ENCODE measurements around the gene CSNK1G3.
A peak's percentile ranks its signal among the peaks of the same experiment; 100 is the strongest.
"Not testable (repeated sequence)": the region's sequence is repeated elsewhere in the genome, so short reads cannot be mapped to it uniquely, and the experiment has no call there.

Gene CSNK1G3

GRCh38 chr5:123511648-123512605 lies at the start of gene CSNK1G3:
TSS of gene CSNK1G3 (plus strand) at chr5:123512177. CDS start at chr5:123545664, 33,487 bp downstream.
- peak; percentile 75 for DNase-seq

DNA sequence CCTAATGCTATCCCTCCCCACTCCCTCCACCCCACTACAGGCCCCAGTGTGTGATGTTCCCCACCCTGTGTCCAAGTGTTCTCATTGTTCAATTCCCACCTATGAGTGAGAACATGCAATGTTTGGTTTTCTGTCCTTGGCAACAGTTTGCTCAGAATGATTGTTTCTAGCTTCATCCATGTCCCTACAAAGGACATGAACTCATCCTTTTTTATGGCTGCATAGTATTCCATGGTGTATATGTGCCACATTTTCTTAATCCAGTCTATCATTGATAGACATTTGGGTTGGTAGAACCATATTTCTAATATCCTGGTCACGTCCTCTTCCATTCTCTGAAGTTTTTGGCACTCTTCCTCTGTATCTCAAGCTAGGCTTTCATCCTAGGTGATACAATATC lies 45.1 kb upstream of the CSNK1G3 start:
- not testable (repeated sequence) for DNase-seq

GRCh38 chr5:123471385-123471784 lies 40.6 kb upstream of the CSNK1G3 start:
- no peak for DNase-seq

GRCh38 chr5:123472150-123472924 lies 39.6 kb upstream of the CSNK1G3 start:
- no peak for DNase-seq

DNA sequence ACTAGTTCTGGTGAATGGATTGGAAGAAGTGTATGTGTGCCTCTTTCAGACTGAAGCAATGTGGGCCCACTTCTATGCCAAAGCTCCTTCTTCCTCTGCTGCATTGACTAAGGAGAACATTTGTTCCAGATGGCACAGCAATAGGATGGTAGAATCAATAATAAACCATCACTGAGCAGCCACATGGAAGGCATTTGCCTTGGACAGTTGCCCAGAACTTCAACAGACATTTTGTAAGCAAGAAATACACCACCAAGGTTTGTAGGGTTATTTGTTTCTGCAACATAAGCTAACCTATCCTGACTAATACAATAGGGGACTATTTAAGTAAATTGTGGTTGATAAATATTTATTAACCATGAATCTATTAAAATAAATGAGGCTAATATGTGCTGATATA lies 37.7 kb upstream of the CSNK1G3 start:
- DNase-seq = no peak

- DNase-seq = no peak
Observed at GRCh38 chr5:123476731-123477130, 35.2 kb upstream of the CSNK1G3 start.

- DNase-seq = no peak
Observed at GRCh38 chr5:123478546-123478945, 33.4 kb upstream of the CSNK1G3 start.

GRCh38 chr5:123482258-123482657 lies 29.7 kb upstream of the CSNK1G3 start:
- DNase-seq = no peak

DNA sequence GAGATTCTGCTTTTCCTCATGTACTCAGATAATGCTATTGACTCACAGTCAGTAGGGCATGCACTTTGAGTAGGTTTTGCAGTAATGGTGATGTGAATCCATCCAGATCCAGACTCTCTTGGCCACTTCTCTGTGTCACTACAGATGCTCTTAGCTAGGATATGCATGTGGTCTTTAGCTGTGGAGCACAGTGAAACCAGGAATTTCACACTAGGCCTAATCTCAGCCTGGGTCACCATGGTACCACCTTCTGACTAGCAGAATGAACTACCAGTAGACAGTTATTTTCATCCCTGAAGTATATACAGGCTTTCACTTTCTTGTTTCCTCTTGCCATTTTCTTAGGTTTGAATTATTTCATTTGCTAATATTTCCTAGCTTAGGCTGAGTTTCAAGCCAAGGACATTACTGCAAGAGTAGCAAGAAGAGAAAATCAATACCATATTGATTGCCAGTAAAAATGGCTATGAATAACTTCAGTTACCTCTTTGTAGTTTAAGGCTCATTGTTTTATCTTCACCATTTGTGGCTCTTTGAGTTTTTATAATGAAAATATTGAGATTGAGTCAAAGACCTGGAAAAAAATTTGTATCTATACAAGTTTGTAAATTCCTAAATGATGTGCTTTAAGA lies 28.4 kb upstream of the CSNK1G3 start:
- DNase-seq = no peak

DNA sequence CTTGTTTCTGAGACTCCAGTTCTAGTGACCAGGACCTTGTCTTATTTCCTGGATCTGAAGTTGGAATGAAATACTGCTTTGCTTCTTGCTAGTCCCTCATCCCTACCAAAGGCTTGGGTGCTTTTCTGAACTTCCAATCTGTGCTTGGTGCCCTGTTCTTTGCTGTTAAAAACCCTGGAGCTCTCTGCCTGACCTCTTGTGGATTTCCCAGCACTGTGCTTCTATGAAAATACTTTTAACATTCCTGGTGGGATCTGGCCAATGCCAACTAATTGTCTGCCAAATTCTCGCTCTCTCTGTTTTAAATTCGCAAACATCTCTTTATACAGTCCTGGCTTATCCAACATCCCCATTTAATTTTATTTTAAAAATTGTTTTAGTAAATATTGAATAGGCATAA lies 26.7 kb upstream of the CSNK1G3 start:
- DNase-seq = no peak

DNA sequence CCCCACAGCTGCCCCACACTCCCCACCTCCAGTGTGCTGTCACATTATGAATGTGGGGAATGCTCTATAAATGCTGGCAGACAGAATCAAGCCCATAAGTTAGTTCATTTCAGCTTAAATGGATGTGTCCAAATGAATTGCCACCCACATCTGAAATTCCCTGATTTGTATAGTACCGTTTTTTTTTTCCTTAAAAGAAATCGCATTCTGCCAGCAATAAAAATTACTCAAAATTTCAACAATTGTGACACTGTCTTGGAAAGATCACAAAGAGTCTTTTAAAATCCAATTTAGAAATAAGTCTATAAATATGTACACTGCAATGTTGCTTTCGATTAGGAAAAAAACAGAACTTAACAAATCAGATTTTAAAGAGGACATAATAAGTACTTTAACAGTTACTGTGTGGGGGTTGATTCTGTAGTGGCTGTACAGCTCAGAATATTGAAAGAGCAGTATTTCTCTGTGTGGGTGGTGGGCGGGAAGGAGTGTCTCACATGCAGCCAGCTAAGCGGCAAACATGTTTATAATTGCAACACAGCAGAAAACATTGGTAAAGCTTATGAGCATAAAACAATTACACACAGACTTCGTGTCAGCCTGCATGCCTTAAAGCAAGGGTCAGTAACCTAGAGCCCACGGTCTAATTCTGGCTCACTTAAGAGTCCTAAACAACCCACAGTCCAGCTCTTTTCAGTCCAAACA lies 24.9 kb upstream of the CSNK1G3 start:
- no peak for DNase-seq

- no peak for DNase-seq
Observed at GRCh38 chr5:123490974-123491373, 21.0 kb upstream of the CSNK1G3 start.

- not testable (repeated sequence) for DNase-seq
Observed at GRCh38 chr5:123495211-123495610, 16.8 kb upstream of the CSNK1G3 start.

GRCh38 chr5:123496892-123497291 lies 15.1 kb upstream of the CSNK1G3 start:
- no peak for DNase-seq

DNA sequence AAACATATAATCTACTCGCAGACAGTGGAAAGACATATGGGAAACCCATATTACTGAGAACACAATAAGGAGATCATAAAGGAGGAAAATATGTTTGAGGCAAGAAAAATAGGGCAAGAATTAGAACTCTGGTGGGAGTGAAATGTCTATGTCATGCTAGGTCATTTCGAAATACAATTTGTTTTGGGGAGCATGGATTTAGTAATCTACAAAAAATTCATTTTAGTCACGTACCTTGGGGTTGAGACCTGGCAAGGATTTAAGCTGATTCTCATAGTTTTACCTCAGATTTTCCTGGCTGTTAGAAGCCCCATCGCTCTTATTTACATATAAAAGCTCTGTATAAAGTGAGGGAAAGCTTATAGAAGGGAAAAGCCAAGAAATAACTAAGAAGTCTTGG lies 11.5 kb upstream of the CSNK1G3 start:
- DNase-seq = no peak

DNA sequence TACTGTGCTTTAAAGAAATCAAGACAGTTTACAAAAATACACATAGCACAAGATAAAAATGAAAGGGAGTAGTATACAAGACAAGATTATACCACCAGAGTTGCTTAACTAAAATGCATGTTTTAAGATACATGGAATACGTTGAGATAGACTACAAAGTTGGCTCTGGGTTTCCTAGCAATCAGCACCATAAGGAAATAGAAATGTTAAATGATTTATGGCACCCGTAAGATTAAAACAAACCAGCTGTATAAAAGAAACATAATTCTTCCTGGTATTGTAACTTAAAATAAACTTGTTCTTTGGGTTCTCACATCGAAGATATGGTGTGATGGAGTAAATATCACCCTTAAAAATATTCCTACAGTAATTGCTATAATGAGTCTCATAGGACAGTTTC lies 9.9 kb upstream of the CSNK1G3 start:
- no peak for DNase-seq

- no peak for DNase-seq
Observed at GRCh38 chr5:123503299-123503698, 8.7 kb upstream of the CSNK1G3 start.

DNA sequence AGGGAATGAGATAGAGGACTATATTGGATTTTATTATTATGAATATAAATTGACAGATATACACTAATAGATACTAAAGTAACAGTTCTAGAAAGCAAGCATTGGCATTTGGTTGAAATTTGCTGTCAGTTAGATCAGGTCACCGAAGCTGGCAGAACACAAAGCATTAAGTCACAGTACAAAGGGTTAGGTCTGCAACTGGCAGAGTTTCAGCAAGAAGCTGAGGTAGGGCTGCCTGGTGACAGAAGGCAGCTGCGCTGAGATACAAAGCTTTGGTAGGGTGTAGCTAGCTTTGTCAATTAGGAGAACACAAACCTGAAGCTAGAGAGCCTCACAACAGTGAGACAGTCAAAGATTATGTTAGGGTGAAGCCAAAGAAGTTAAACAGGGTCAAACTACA lies 6.3 kb upstream of the CSNK1G3 start:
- DNase-seq = no peak

DNA sequence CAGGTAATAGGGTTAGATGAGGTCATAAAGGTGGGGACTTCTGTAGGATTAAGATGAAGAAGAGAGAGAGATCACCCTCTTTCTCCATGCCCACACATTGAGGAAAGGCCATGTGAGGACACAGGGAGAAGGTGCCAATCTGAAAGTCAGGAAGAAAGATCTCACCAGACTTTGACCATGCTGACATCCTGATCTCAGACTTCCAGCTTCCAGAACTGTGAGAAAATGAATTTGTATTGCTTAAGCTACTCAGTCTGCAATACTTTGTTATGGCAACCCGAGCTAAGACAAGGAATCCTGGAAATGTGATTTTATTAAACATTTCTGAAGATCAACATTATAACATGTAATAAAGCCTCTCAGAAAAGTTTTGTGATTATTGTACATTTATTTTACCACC lies 3.5 kb upstream of the CSNK1G3 start:
- DNase-seq = no peak

- no peak for DNase-seq
Observed at GRCh38 chr5:123511290-123511647, 708 bp upstream of the CSNK1G3 start.

DNA sequence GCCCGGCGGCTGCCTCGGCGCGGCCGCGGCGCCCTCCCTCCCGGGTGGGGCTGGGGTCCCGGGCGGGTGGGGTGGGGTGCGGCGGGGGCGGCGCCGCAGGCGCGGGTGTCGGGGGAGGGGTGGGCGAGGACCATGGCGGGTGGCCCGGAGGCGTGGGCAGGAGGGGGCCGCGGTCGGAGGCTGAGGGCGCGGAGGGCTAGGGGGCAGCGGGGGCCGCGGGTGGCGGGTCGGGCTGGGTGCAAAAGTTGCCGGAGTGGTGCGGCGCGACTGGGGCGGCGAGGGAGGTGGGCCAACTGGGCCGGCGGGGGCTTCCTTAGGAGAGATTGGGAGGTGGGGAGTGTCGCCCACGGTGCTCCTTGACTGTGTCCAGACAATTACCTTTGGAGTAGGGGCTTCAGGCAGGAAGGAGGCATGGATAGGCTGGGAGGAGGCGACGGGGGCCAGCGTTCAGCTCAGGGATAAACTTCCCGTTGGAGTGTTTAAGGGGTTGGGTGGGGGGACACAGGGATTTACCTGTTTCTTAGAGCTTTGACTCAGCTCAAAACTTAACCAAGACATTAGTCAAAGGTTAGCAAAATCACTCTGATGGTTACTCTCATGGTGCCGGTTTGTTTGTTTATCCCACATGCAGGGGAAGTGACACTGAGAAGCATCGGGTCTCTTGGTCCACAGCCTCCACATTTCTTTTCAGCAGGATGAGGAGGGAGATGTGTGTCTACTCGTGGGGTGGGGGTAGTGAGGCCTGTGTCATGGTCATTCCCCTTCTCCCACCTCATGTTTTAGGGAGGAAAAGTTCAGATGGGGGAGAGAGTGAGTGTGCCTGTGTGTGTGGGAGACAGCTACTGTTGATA lies 859 bp downstream of the CSNK1G3 start:
- DNase-seq = peak; percentile 4

All from activated T-cell treated with anti-CD3 and anti-CD28 coated beads for 4 hours (primary cell).